K562 (cell line): ENCODE results near the gene CRAMP1. TPM values are rescaled to one million over a fixed set of nuclear protein-coding genes. Genes with fewer than 3 reads are reported as not detected.

Source experiments
- ATAC-seq: fragments of 200-7000 bp; cut with Tn5 transposase; 3 replicates; pipeline ENCODE4 v1.9.1; 2020; ENCODE audit warnings: moderate library complexity
- BruUV-seq: library from RNA; stranded (reverse); fragments of 400-500 nt; replicated peaks from 2 replicates; lab custom pipeline; 2021; lab: Mats Ljungman, UMichigan
- CTCF ChIA-PET: fragments of 300-600 bp; formaldehyde crosslinking; extraction: SDS; loops from one replicate; lab custom pipeline; 2021; ENCODE audit warnings: low intra/inter-chr PET ratio; lab: Yijun Ruan, JAX
- POLR2A ChIA-PET: fragments of 300-600, 350-650 bp; sonication (Branson Sonifier 250); formaldehyde crosslinking; extraction: SDS; loops from one replicate; lab custom pipeline; 2021; ENCODE audit warnings: antibody characterized with exemption, inconsistent platforms; lab: Yijun Ruan, JAX
- DNase-seq, 4 experiments: peaks; one replicate each; pipeline versions ENCODE4 v3.0.0 to v3.0.0-alpha.2; 2011 to 2018; ENCODE audit warnings: low spot score in 3 of 4, mixed read lengths in 3 of 4; ENCODE audit errors: extremely low read depth in 1 of 4
- FAIRE-seq: peaks from 2 replicates; lab custom pipeline; 2011; peaks lifted over from hg19 to GRCh38; lab: Jason Lieb, UNC
- H2AFZ ChIP-seq: 2 replicates; pipeline ENCODE4 v1.6.0; 2011; ENCODE audit warnings: low read depth, low read length, control low read depth, inconsistent platforms
- H3K27ac ChIP-seq: fragments of 200-600 bp; 3 replicates; pipeline ENCODE4 v1.8.0; 2011; ENCODE audit warnings: low read depth, mild to moderate bottlenecking, control low read depth, inconsistent platforms, low read length, moderate library complexity, mixed read lengths; ENCODE audit errors: extremely low read depth
- H3K27me3 ChIP-seq, 2 experiments: fragments of 300-600 bp in 1 of 2; 2 replicates in 1 of 2; 3 replicates in 1 of 2; pipeline versions ENCODE4 v1.6.0 to v1.8.0; 2011; ENCODE audit warnings: inconsistent platforms in 2 of 2, low read length in 2 of 2, mild to moderate bottlenecking in 1 of 2, mixed read lengths in 1 of 2, moderate library complexity in 1 of 2; ENCODE audit not compliant: control insufficient read depth in 2 of 2, insufficient read depth in 2 of 2
- H3K36me3 ChIP-seq: fragments of 300-600 bp; 3 replicates; pipeline ENCODE4 v1.8.0; 2011; ENCODE audit warnings: mild to moderate bottlenecking, low read length, inconsistent platforms; ENCODE audit not compliant: control insufficient read depth, insufficient read depth
- H3K4me1 ChIP-seq, 2 experiments: fragments of 200-600 bp in 1 of 2; replicated peaks in 1 of 2; 2 replicates in 1 of 2; 3 replicates in 1 of 2; pipeline versions ENCODE4 v1.5.1 to v1.8.0; 2011; ENCODE audit warnings: inconsistent platforms in 2 of 2, low read length in 2 of 2, mild to moderate bottlenecking in 1 of 2, mixed read lengths in 1 of 2, moderate library complexity in 1 of 2; ENCODE audit not compliant: control insufficient read depth in 2 of 2, insufficient read depth in 2 of 2
- H3K4me2 ChIP-seq: 2 replicates; pipeline ENCODE4 v1.6.1; 2011; ENCODE audit warnings: low read length, control low read depth, inconsistent platforms, mixed read lengths; ENCODE audit not compliant: insufficient read depth
- H3K4me3 ChIP-seq: fragments of 200-600 bp; sonication (generic), shearing (Covaris generic); 2 replicates; pipeline ENCODE4 v1.5.1; 2016; ENCODE audit warnings: control low read depth, inconsistent platforms
- H3K79me2 ChIP-seq: fragments of 200-600 bp; 3 replicates; pipeline ENCODE4 v1.8.0; 2011; ENCODE audit warnings: low read length, inconsistent platforms; ENCODE audit not compliant: control insufficient read depth, insufficient read depth
- H3K9ac ChIP-seq, 2 experiments: 2 replicates each; pipeline versions ENCODE4 v1.6.0 to v1.6.1; 2011; ENCODE audit warnings: low read depth in 2 of 2, low read length in 2 of 2, control low read depth in 1 of 2, inconsistent platforms in 1 of 2, mild to moderate bottlenecking in 1 of 2, mixed read lengths in 1 of 2; ENCODE audit not compliant: insufficient read depth in 1 of 2
- H3K9me1 ChIP-seq: one replicate; pipeline ENCODE4 v1.6.0; 2011; ENCODE audit warnings: inconsistent platforms, mild to moderate bottlenecking, low read length, moderate library complexity; ENCODE audit not compliant: control insufficient read depth, insufficient read depth
- H3K9me3 ChIP-seq: replicated peaks from 2 replicates; pipeline ENCODE4 v1.5.1; 2011; ENCODE audit warnings: low read depth, low read length, inconsistent platforms; ENCODE audit not compliant: control insufficient read depth, insufficient read depth
- H4K20me1 ChIP-seq: replicated peaks from 2 replicates; pipeline ENCODE4 v1.6.1; 2011; ENCODE audit warnings: low read length, inconsistent platforms, mixed read lengths; ENCODE audit not compliant: control insufficient read depth, insufficient read depth
- AFF1 ChIP-seq, 2 experiments: fragments of 450-650 bp; IDR thresholded peaks; 2 replicates each; pipeline ENCODE4 v1.6.1; 2018; ENCODE audit warnings: mild to moderate bottlenecking in 2 of 2, low read depth in 1 of 2; ENCODE audit not compliant: partially characterized antibody in 2 of 2
- CBFA2T2 ChIP-seq: fragments of 450-650 bp; conservative IDR thresholded peaks from 2 replicates; pipeline ENCODE4 v1.6.1; 2017; ENCODE audit warnings: mild to moderate bottlenecking
- ELF4 ChIP-seq: fragments of 450-650 bp; formaldehyde crosslinking; IDR thresholded peaks from 2 replicates; pipeline ENCODE4 v1.4.0; 2022; ENCODE audit warnings: missing genetic modification characterization
- FOXP1 ChIP-seq: sonication (generic); formaldehyde crosslinking; IDR thresholded peaks from 2 replicates; pipeline ENCODE4 v1.8.0; 2022; ENCODE audit warnings: mild to moderate bottlenecking, missing genetic modification reagents
- HCFC1 ChIP-seq: IDR thresholded peaks from 2 replicates; pipeline ENCODE4 v1.6.1; 2012; ENCODE audit warnings: low read depth, low read length, improper control_type of control experiment
- HIVEP1 ChIP-seq: fragments of 250-450 bp; sonication (Bioruptor Pico); IDR thresholded peaks from 2 replicates; pipeline ENCODE4 v1.4.0; 2020; ENCODE audit warnings: mild to moderate bottlenecking
- KHSRP ChIP-seq: fragments of 450-650 bp; IDR thresholded peaks from 2 replicates; pipeline ENCODE4 v1.6.1; 2017
- LCOR ChIP-seq: sonication (generic); formaldehyde crosslinking; IDR thresholded peaks from 2 replicates; pipeline ENCODE4 v1.8.0; 2022; ENCODE audit warnings: mild to moderate bottlenecking, missing genetic modification reagents
- MXD1 ChIP-seq: fragments of 250-450 bp; sonication (Bioruptor Pico); IDR thresholded peaks from 2 replicates; pipeline ENCODE4 v1.8.0; 2021; ENCODE audit warnings: borderline replicate concordance, mild to moderate bottlenecking, moderate library complexity; ENCODE audit not compliant: poor library complexity, severe bottlenecking
- NFIC ChIP-seq: fragments of 450-650 bp; IDR thresholded peaks from 2 replicates; pipeline ENCODE4 v1.6.1; 2017; ENCODE audit warnings: mild to moderate bottlenecking, inconsistent platforms
- PHF20 ChIP-seq: fragments of 450-650 bp; IDR thresholded peaks from 2 replicates; pipeline ENCODE4 v1.6.1; 2018; ENCODE audit not compliant: partially characterized antibody
- PHF21A ChIP-seq: fragments of 450-650 bp; IDR thresholded peaks from 2 replicates; pipeline ENCODE4 v1.6.1; 2017; ENCODE audit warnings: low read depth, borderline replicate concordance
- SIX5 ChIP-seq, 2 experiments: IDR thresholded peaks; 2 replicates each; pipeline ENCODE4 v1.6.1; 2011; ENCODE audit warnings: low read length in 2 of 2, borderline replicate concordance in 1 of 2, low read depth in 1 of 2, mild to moderate bottlenecking in 1 of 2, moderate library complexity in 1 of 2; ENCODE audit not compliant: insufficient read depth in 1 of 2
- TARDBP ChIP-seq: fragments of 450-650 bp; IDR thresholded peaks from 2 replicates; pipeline ENCODE4 v1.6.1; 2016
- TCFL5 ChIP-seq: fragments of 250-450 bp; sonication (Bioruptor Pico); conservative IDR thresholded peaks from 2 replicates; pipeline ENCODE4 v1.6.1; 2021; ENCODE audit warnings: mild to moderate bottlenecking, moderate library complexity, matching md5 sums
- U2AF1 ChIP-seq: fragments of 200-400 bp; formaldehyde crosslinking; optimal IDR thresholded peaks from 2 replicates; pipeline ENCODE3; 2017; ENCODE audit warnings: mild to moderate bottlenecking, low read depth, low read length, moderate library complexity
- XRCC3 ChIP-seq: fragments of 450-650 bp; IDR thresholded peaks from 2 replicates; pipeline ENCODE4 v1.6.1; 2017; ENCODE audit warnings: mild to moderate bottlenecking, moderate library complexity
- XRCC4 ChIP-seq: IDR thresholded peaks from one replicate; pipeline ENCODE4 v1.6.1; 2011; ENCODE audit not compliant: insufficient read depth, insufficient read length; ENCODE audit errors: extremely low read depth
- ZC3H11A ChIP-seq: IDR thresholded peaks from 2 replicates; pipeline ENCODE4 v1.6.1; 2012; ENCODE audit warnings: low read depth, low read length, improper control_type of control experiment
- ZKSCAN1 ChIP-seq: fragments of 150-350 bp; IDR thresholded peaks from 2 replicates; pipeline ENCODE4 v1.6.1; 2016; ENCODE audit warnings: low read depth, low read length
- ZNF143 ChIP-seq: sonication (generic); formaldehyde crosslinking; IDR thresholded peaks from 2 replicates; pipeline ENCODE4 v1.9.0; 2022; ENCODE audit warnings: mild to moderate bottlenecking, missing genetic modification reagents
- ZNF212 ChIP-seq: fragments of 450-650 bp; formaldehyde crosslinking; IDR thresholded peaks from 2 replicates; pipeline ENCODE4 v1.4.0; 2020; ENCODE audit warnings: mild to moderate bottlenecking
- ZNF224 ChIP-seq: sonication (generic); formaldehyde crosslinking; IDR thresholded peaks from 2 replicates; pipeline ENCODE4 v1.8.0; 2022; ENCODE audit warnings: mild to moderate bottlenecking, missing genetic modification reagents
- ZNF408 ChIP-seq: fragments of 250-450 bp; sonication (Bioruptor Pico); IDR thresholded peaks from 2 replicates; pipeline ENCODE4 v1.4.0; 2020; ENCODE audit warnings: low read depth, mild to moderate bottlenecking, moderate library complexity
- in situ Hi-C: fragments of 300-500 bp; cut with MboI; formaldehyde crosslinking; loops from 4 replicates; pipeline ENCODE4 v1.15.0; 2018; ENCODE audit warnings: inconsistent platforms, mixed read lengths
- intact Hi-C: fragments of 100-400 bp; cut with micrococcal nuclease; formaldehyde crosslinking; loops from 2 replicates; pipeline ENCODE4 v1.14.2; 2022
- polyA plus RNA-seq, 8 experiments: library from polyadenylated mRNA; depleted of rRNA in 4 of 8; stranded (reverse) in 5 of 8; unstranded in 3 of 8; fragments of >200 nt; fragmentation: Nextera tagmentation in 2 of 8; fragmentation: Illumina TruSeq in 1 of 8; extraction: Ambion mirVana in 2 of 8; extraction: Trizol in 1 of 8; gene quantifications; 2 replicates each; pipeline versions ENCODE4 v1.2.1 to v1.2.3, GENCODE V29; 2011 to 2014; ENCODE audit warnings: inconsistent platforms in 1 of 8, missing spikeins in 1 of 8
- total RNA-seq, 7 experiments: library from RNA; depleted of rRNA in 6 of 7; stranded (reverse); fragments of >200 nt in 6 of 7; fragmentation: Illumina TruSeq in 2 of 7; extraction: Trizol in 2 of 7; gene quantifications; 2 replicates each; pipeline versions ENCODE4 v1.2.1 to v1.2.3, GENCODE V29; 2011 to 2021; ENCODE audit warnings: low replicate concordance in 1 of 7

CRAMP1 gene
- total and polyA plus RNA-seq, 9 of the 15 experiments (the other 6 are each of a cell fraction or from before 2014, with no cell fraction given), result 0.52 to 20.8 (median 7.5) TPM

- Histone ChIP-seq H2AFZ (no peak overlapping the region), H3K79me2 (no peaks in the 10 kb centered on the region), H3K9ac (no peak overlapping the region), H3K4me1 (no peaks in the 10 kb centered on the region), H3K4me3 (no peak overlapping the region), H3K4me2 (no peak overlapping the region), H3K27me3 (no peaks in the 10 kb centered on the region), H3K36me3 (no peaks in the 10 kb centered on the region), H3K27ac (no peak overlapping the region), H3K9me1 (no peaks in the 10 kb centered on the region), H3K9me3 (no peaks in the 10 kb centered on the region), H4K20me1 (no peaks in the 10 kb centered on the region)
- FAIRE-seq (no peak), ATAC-seq (peak; percentile 78), DNase-seq (peak in 1 of 4 experiments; percentile 28)
- BruUV-seq, result no TSS peak
- intact Hi-C loops (no loop called here), in situ Hi-C loops (no loop called here)
- POLR2A ChIA-PET, result no interaction called here
- CTCF ChIA-PET, result no interaction called here
- TF ChIP-seq U2AF1, result no peak
- no peak for TF ChIP-seq HCFC1
- TF ChIP-seq ZNF212, result no peak
- TF ChIP-seq KHSRP, result no peak
- TF ChIP-seq CBFA2T2, result no peak
- no peak for TF ChIP-seq NFIC
- no peak for TF ChIP-seq XRCC4
- TF ChIP-seq SIX5 (IDR thresholded peaks at IDR 0.05; ENCODE audit: borderline replicate concordance in 1 of 2, insufficient read depth in 1 of 2, low read depth in 1 of 2, low read length in 2 of 2), result no peak
- TF ChIP-seq ZNF143 (CRISPR knock-in tag), result peak; percentile 78
- no peak for TF ChIP-seq TARDBP
- TF ChIP-seq ELF4 (CRISPR knock-in tag), result no peak
- TF ChIP-seq PHF21A, result no peak
- TF ChIP-seq XRCC3, result no peak
- TF ChIP-seq AFF1 (IDR thresholded peaks at IDR 0.05; ENCODE audit: low read depth in 1 of 2, partially characterized antibody in 2 of 2), result peak in 1 of 2 experiments; percentile 96
- no peak for TF ChIP-seq ZNF224 (CRISPR knock-in tag)
- no peak for TF ChIP-seq FOXP1 (CRISPR knock-in tag)
- TF ChIP-seq ZC3H11A, result no peak
- peak; percentile 39 for TF ChIP-seq PHF20
- no peak for TF ChIP-seq HIVEP1 (CRISPR knock-in tag)
- TF ChIP-seq ZNF408, result no peak
- TF ChIP-seq MXD1 (CRISPR knock-in tag), result no peak
- no peak for TF ChIP-seq ZKSCAN1
- TF ChIP-seq LCOR (CRISPR knock-in tag), result no peak
- no peak for TF ChIP-seq TCFL5 (CRISPR knock-in tag)
Measured at GRCh38 chr16:1575578-1575977, 36.6 kb upstream of the CRAMP1 start.
